ENCODE measurements around the gene HLA-F. TPM values are rescaled to one million over a fixed set of nuclear protein-coding genes. Genes with fewer than 3 reads are reported as not detected.
A peak's percentile ranks its signal among the peaks of the same experiment; 100 is the strongest.

HLA-F gene
- 100 to 1,000 TPM; 184 to 188 TPM for total RNA-seq
- long read RNA-seq, transcript HLA-F-217 (7 exons, 1,283 nt): major isoform, 55 of 95 reads
- long read RNA-seq, partial matches to known transcripts: 19 of 95 reads
- long read RNA-seq, other reads (novel, unspliced or antisense): 19 of 95 reads

DNA sequence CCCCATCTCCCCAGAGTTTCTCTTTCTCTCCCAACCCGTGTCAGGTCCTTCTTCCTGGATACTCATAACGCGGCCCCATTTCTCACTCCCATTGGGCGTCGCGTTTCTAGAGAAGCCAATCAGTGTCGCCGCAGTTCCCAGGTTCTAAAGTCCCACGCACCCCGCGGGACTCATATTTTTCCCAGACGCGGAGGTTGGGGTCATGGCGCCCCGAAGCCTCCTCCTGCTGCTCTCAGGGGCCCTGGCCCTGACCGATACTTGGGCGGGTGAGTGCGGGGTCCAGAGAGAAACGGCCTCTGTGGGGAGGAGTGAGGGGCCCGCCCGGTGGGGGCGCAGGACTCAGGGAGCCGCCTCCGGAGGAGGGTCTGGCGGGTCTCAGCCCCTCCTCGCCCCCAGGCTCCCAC lies at the start of gene HLA-F:
HLA-F (plus strand) TSS at position 173 of the 404 bp plus-strand sequence; CDS start at position 203, 30 bp downstream.
- ATAC-seq: peak; percentile 96
- intact Hi-C loops (cut with DNase I, micrococcal nuclease): no loop called here
- peak; percentile 89 for DNase-seq

DNA sequence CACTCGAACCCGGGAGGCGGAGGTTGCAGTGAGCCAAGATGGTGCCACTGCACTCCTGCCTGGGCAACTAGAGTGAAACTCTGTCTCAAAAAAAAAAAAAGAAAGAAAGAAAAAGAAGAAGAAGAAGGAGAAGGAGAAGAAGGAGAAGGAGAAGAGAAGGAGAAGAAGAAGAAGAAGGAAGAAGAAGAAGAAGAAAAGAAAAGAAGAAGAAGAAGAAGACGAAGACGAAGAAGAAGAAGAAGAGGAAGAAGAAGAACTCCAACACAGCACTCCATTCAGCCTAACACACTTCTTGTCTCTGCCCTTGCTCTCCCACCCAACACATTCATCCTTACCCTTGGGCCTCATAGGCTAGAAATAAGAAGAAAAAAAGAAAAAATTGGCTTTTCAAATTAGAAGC lies 49.2 kb upstream of the HLA-F start:
- DNase-seq: no peak

GRCh38 chr6:29675561-29675960 lies 47.7 kb upstream of the HLA-F start:
- DNase-seq (no peak), ATAC-seq (no peak)
- intact Hi-C loops (cut with DNase I, micrococcal nuclease): no loop called here

More for the DNA sequence above, 49.2 kb upstream of the HLA-F start:
- ATAC-seq: no peak
- intact Hi-C loops (cut with DNase I, micrococcal nuclease): no loop called here

- DNase-seq: no peak
- ATAC-seq: no peak
- intact Hi-C loops (cut with DNase I, micrococcal nuclease): no loop called here
These were observed 46.1 kb upstream of the HLA-F start for GRCh38 chr6:29676981-29677601.

DNA sequence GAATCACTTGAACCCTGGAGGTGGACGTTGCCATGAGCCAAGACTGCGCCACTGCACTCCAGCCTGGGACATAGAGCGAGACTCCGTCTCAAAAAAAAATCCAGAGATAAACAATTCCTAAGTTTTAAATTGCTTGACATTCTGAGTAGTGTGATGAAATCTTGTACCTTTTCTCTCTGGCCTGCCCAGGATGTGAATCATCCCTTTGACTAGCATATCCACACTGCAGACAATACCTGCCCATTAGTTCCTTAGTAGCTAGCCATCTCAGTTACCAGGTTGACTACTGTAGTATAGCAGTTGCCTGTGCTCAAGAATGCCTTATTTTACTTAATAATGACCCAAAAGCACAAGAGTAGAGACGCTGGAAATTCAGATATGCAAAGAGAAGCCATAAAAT lies 45.1 kb upstream of the HLA-F start:
- intact Hi-C loops (cut with DNase I, micrococcal nuclease): no loop called here
- ATAC-seq (no peak), DNase-seq (no peak)

GRCh38 chr6:29679962-29680361 lies 43.3 kb upstream of the HLA-F start:
- no peak for DNase-seq
- ATAC-seq: no peak
- intact Hi-C loops (cut with DNase I, micrococcal nuclease): no loop called here

GRCh38 chr6:29680416-29680815 lies 42.8 kb upstream of the HLA-F start:
- no peak for DNase-seq
- no peak for ATAC-seq
- intact Hi-C loops (cut with DNase I, micrococcal nuclease): no loop called here

- DNase-seq (no peak), ATAC-seq (no peak)
- intact Hi-C loops (cut with DNase I, micrococcal nuclease): no loop called here
These were observed 42.3 kb upstream of the HLA-F start, which contains the start of gene ZFP57 for GRCh38 chr6:29680904-29681303. Gene ZFP57, minus strand, starts transcription at chr6:29681152. Its CDS starts 4,149 bp downstream, at chr6:29677003.

DNA sequence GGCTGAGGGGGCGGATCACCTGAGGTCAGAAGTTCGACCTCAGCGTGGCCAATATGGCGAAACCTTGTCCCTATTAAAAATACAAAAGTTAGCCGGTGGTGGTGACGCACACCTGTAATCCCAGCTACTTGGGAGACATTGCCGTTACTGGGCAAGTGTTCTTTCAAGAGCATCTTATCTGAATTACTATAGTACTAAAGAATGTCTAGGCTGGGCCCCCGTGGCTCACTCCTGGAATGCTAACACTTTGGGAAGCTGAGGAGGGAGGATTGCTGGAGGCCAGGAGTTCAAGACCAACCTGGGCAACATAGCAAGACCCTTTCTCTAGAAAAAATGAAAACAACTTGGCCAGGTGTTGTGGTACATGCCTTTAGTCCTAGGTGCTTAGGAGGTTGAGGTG lies 41.4 kb upstream of the HLA-F start:
- DNase-seq (no peak), ATAC-seq (no peak)
- intact Hi-C loops (cut with DNase I, micrococcal nuclease): no loop called here

DNA sequence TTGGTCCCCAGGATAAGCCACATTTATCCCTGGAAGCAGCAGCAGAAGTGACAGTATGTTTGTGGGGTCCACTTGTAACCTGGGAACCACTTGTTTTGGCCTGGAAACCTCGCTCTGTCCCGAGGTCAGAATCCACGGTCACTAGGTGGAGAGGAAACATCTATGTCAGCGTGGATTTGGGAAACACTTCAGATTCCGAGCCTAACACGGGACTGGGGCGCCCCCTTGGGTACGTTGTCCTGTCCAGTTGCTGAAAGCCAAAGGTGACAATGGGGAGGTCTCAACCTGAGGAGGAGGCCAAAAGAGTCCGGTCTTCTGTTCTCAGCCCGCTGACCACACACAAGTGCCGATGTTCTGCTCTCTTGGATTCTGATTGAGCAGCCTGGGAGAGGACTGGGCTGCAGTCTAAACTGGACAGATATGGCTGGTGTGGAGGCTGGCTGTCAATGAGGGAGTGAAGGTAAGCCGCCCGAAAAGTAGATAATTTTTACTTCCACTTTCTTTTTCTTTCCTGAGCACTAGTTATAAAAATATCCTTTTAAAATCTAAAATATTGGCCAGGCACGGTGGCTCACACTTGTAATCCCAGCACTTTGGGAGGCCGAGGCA lies 37.4 kb upstream of the HLA-F start:
- no peak for ATAC-seq
- intact Hi-C loops (cut with DNase I, micrococcal nuclease): no loop called here
- DNase-seq: no peak

DNA sequence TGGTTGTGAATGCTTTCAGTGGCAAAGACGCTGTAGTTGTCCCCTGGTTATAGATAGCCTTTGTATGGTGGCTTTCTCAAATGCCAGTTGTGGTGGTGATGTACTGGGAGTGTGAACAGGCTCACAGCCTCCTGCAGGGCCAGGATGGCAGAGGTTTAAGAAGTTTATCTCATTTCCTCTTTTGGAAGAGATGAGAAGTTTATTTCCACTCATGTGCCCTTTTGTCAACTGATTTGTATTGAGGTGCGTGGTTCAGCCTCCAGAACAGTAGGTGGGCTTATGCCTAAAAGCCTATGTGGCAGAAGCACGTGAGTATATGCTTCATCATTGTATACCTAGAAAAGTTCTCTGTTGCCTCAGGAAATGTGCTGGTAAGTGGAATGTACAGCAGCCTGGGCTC lies 28.6 kb upstream of the HLA-F start:
- DNase-seq (no peak), ATAC-seq (no peak)

GRCh38 chr6:29696147-29697125 lies 26.8 kb upstream of the HLA-F start:
- no peak for DNase-seq
- intact Hi-C loops (cut with DNase I, micrococcal nuclease): no loop called here
- no peak for ATAC-seq

More for the DNA sequence above, 28.6 kb upstream of the HLA-F start:
- intact Hi-C loops (cut with DNase I, micrococcal nuclease): no loop called here

GRCh38 chr6:29702519-29703103 lies 20.6 kb upstream of the HLA-F start:
- ATAC-seq: peak; percentile 66
- DNase-seq: peak in 1 of 2 donors; percentile 78
- intact Hi-C loops (cut with DNase I, micrococcal nuclease): loop anchor here (10.0 kb wide), 1 partner anchor 132 kb away; no protein-coding TSS in a partner anchor

GRCh38 chr6:29705389-29706231 lies 17.6 kb upstream of the HLA-F start:
- ATAC-seq: peak; percentile 81

GRCh38 chr6:29708432-29709179 lies 14.6 kb upstream of the HLA-F start:
- DNase-seq: peak in 1 of 2 donors; percentile 23
- intact Hi-C loops (cut with DNase I, micrococcal nuclease): loop anchor here (10.0 kb wide), 1 partner anchor 126 kb away; no protein-coding TSS in a partner anchor
- ATAC-seq: no peak

More at GRCh38 chr6:29705389-29706231, 17.6 kb upstream of the HLA-F start:
- intact Hi-C loops (cut with DNase I, micrococcal nuclease): loop anchor here (10.0 kb wide), 1 partner anchor 129 kb away; no protein-coding TSS in a partner anchor
- no peak for DNase-seq

- no peak for ATAC-seq
These were observed 14.0 kb upstream of the HLA-F start for GRCh38 chr6:29709188-29709587.

More at GRCh38 chr6:29709188-29709587, 14.0 kb upstream of the HLA-F start:
- intact Hi-C loops (cut with DNase I, micrococcal nuclease): loop anchor here (10.0 kb wide), 1 partner anchor 126 kb away; no protein-coding TSS in a partner anchor
- no peak for DNase-seq
